22Rv1 (cell line): ENCODE results near the gene STRA6.

ENCODE experiments used
- CTCF ChIP-seq: fragments of 450-650 bp; IDR thresholded peaks from 2 replicates; pipeline ENCODE4 v1.5.1; 2017; ENCODE audit warnings: mild to moderate bottlenecking
- ZFX ChIP-seq: fragments of 450-650 bp; IDR thresholded peaks from 2 replicates; pipeline ENCODE4 v1.6.1; 2017; ENCODE audit warnings: antibody characterized with exemption, borderline replicate concordance

DNA sequence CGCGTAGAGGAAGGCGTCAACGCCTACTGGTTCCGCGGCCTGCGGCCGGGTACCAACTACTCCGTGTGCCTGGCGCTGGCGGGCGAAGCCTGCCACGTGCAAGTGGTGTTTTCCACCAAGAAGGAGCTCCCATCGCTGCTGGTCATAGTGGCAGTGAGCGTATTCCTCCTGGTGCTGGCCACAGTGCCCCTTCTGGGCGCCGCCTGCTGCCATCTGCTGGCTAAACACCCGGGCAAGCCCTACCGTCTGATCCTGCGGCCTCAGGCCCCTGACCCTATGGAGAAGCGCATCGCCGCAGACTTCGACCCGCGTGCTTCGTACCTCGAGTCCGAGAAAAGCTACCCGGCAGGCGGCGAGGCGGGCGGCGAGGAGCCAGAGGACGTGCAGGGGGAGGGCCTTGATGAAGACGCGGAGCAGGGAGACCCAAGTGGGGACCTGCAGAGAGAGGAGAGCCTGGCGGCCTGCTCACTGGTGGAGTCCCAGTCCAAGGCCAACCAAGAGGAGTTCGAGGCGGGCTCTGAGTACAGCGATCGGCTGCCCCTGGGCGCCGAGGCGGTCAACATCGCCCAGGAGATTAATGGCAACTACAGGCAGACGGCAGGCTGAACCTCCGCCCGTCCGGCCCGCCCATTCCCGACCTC is 68.1 kb downstream of the STRA6 start:
- TF ChIP-seq CTCF (peak; percentile 79), ZFX (no peak)
